ENCODE results near the gene MLLT3. TPM values are rescaled to one million over a fixed set of nuclear protein-coding genes. Genes with fewer than 3 reads are reported as not detected.
A peak's percentile ranks its signal among the peaks of the same experiment; 100 is the strongest.

MLLT3 gene
- total RNA-seq, 4 donors from 2014 or later = 29.8 to 51.0 (median 47.1) TPM

DNA sequence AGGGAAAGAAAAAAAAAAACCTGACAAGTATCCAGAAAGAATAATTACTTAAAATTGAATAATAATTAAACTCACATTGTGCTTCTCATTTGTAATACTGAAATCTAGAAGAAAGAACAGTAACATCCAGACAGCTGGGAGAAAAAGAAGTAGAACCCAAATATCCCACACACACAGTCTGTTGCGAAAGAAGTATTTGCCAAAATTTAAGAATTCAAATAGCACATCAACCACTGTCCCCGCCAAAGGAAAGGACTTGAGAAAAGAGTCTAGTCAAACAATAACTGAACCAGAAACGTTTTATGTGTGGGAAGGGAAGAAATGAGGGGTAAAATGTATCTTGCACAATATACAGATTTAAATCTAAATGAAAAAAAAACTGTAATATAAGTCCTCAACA is 202.8 kb downstream of the MLLT3 start:
- H3K27me3 ChIP-seq = no peaks in the 10 kb centered on the region
- H3K9me3 ChIP-seq = no peaks in the 10 kb centered on the region
- intact Hi-C loops (cut with DNase I) = no loop called here
- WGBS, 2 donors = 42 to 46% methylated on average over 3 of the region's 3 CpGs
- H3K27ac ChIP-seq = no peak overlapping the region
- no peak overlapping the region for H3K4me3 ChIP-seq (replicated peaks in 1 of 3)
- peak in 1 of 2 donors; percentile 10 for DNase-seq
- TF ChIP-seq, protein P1, sequence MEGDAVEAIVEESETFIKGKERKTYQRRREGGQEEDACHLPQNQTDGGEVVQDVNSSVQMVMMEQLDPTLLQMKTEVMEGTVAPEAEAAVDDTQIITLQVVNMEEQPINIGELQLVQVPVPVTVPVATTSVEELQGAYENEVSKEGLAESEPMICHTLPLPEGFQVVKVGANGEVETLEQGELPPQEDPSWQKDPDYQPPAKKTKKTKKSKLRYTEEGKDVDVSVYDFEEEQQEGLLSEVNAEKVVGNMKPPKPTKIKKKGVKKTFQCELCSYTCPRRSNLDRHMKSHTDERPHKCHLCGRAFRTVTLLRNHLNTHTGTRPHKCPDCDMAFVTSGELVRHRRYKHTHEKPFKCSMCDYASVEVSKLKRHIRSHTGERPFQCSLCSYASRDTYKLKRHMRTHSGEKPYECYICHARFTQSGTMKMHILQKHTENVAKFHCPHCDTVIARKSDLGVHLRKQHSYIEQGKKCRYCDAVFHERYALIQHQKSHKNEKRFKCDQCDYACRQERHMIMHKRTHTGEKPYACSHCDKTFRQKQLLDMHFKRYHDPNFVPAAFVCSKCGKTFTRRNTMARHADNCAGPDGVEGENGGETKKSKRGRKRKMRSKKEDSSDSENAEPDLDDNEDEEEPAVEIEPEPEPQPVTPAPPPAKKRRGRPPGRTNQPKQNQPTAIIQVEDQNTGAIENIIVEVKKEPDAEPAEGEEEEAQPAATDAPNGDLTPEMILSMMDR (IDR thresholded peaks at IDR 0.05) = no peak
- no peak for TF ChIP-seq POLR2A (IDR thresholded peaks at IDR 0.05)
- no peaks in the 10 kb centered on the region for H3K36me3 ChIP-seq
- peaks cover 0 to 4% of the 10 kb centered on the region in 2 donors for H3K4me1 ChIP-seq

- no peaks in the 10 kb centered on the region for H3K9me3 ChIP-seq
- no peak for DNase-seq
- H3K36me3 ChIP-seq = no peaks in the 10 kb centered on the region
- no peak for TF ChIP-seq POLR2A (IDR thresholded peaks at IDR 0.05)
- TF ChIP-seq, protein P1 (IDR thresholded peaks at IDR 0.05) = no peak
- no peak overlapping the region for H3K27ac ChIP-seq
- WGBS, 2 donors = 95 to 98% methylated on average over 7 of the region's 7 CpGs
- H3K4me3 ChIP-seq (replicated peaks in 1 of 3) = no peak overlapping the region
- H3K27me3 ChIP-seq = no peaks in the 10 kb centered on the region
- intact Hi-C loops (cut with DNase I) = no loop called here
- H3K4me1 ChIP-seq = peaks cover 0 to 4% of the 10 kb centered on the region in 2 donors
Measured at GRCh38 chr9:20418485-20418884, 203.8 kb downstream of the MLLT3 start.

- DNase-seq = no peak
- Histone ChIP-seq H3K27me3 (no peaks in the 10 kb centered on the region), H3K27ac (no peak overlapping the region), H3K4me3 (replicated peaks in 1 of 3) (no peak overlapping the region), H3K36me3 (no peaks in the 10 kb centered on the region), H3K4me1 (peaks cover 0 to 4% of the 10 kb centered on the region in 2 donors), H3K9me3 (no peaks in the 10 kb centered on the region)
- intact Hi-C loops (cut with DNase I) = no loop called here
- TF ChIP-seq, protein P1 (IDR thresholded peaks at IDR 0.05) = no peak
- no peak for TF ChIP-seq POLR2A (IDR thresholded peaks at IDR 0.05)
- 90 to 92% methylated on average over 5 of the region's 5 CpGs for WGBS, 2 donors
Measured at GRCh38 chr9:20417373-20418080, 204.8 kb downstream of the MLLT3 start.

GRCh38 chr9:20414150-20414549 is 208.1 kb downstream of the MLLT3 start:
- H3K27me3 ChIP-seq = no peaks in the 10 kb centered on the region
- TF ChIP-seq POLR2A (IDR thresholded peaks at IDR 0.05) = no peak
- TF ChIP-seq, protein P1 (IDR thresholded peaks at IDR 0.05) = no peak
- no peaks in the 10 kb centered on the region for H3K9me3 ChIP-seq
- no peak overlapping the region for H3K27ac ChIP-seq
- H3K4me3 ChIP-seq (replicated peaks in 1 of 3) = no peak overlapping the region
- no peaks in the 10 kb centered on the region for H3K36me3 ChIP-seq
- H3K4me1 ChIP-seq = no peaks in the 10 kb centered on the region
- intact Hi-C loops (cut with DNase I) = no loop called here
- no peak for DNase-seq

- Histone ChIP-seq H3K27ac (no peak overlapping the region), H3K4me3 (replicated peaks in 1 of 3) (no peak overlapping the region), H3K4me1 (peaks cover 0 to 7% of the 10 kb centered on the region in 2 donors), H3K36me3 (no peaks in the 10 kb centered on the region), H3K9me3 (no peaks in the 10 kb centered on the region), H3K27me3 (no peaks in the 10 kb centered on the region)
- intact Hi-C loops (cut with DNase I) = no loop called here
- no peak for DNase-seq
- TF ChIP-seq, protein P1 (IDR thresholded peaks at IDR 0.05) = no peak
- no peak for TF ChIP-seq POLR2A (IDR thresholded peaks at IDR 0.05)
Measured at GRCh38 chr9:20409321-20410092, 212.8 kb downstream of the MLLT3 start.

Measured in thyroid gland (tissue), 4 donors.